Kidney (tissue), 14 donors: ENCODE results near the gene THBS2. TPM values are rescaled to one million over a fixed set of nuclear protein-coding genes. Genes with fewer than 3 reads are reported as not detected.

Source experiments
- DNase-seq, 5 donors: peaks; one replicate each; pipeline ENCODE4 v3.0.0-alpha.2; 2013 to 2020
- FAIRE-seq: peaks from 2 replicates; lab custom pipeline; 2012; peaks lifted over from hg19 to GRCh38; lab: Jason Lieb, UNC
- H3K27ac ChIP-seq, 2 donors: one replicate each; pipeline ENCODE4 v1.7.0; 2013; ENCODE audit warnings: low read depth in 2 of 2, low read length in 2 of 2, inconsistent platforms in 1 of 2
- H3K27me3 ChIP-seq: one replicate; pipeline ENCODE4 v1.7.1; 2013; ENCODE audit warnings: low read length, inconsistent platforms; ENCODE audit not compliant: control insufficient read depth, insufficient read depth
- H3K36me3 ChIP-seq, 3 donors: one replicate each; pipeline versions ENCODE4 v1.7.0 to v1.7.1; 2013; ENCODE audit warnings: low read length in 3 of 3, control low read depth in 1 of 3, inconsistent platforms in 1 of 3; ENCODE audit not compliant: insufficient read depth in 3 of 3, control insufficient read depth in 2 of 3
- H3K4me1 ChIP-seq, 3 donors: one replicate each; pipeline versions ENCODE4 v1.7.0 to v1.7.1; 2013; ENCODE audit warnings: low read length in 3 of 3, inconsistent platforms in 1 of 3, low read depth in 1 of 3; ENCODE audit not compliant: control insufficient read depth in 2 of 3, insufficient read depth in 2 of 3
- H3K4me3 ChIP-seq, 3 donors: one replicate each; pipeline versions ENCODE4 v1.7.0 to v1.8.1; 2013; ENCODE audit warnings: low read length in 3 of 3, control low read depth in 1 of 3, inconsistent platforms in 1 of 3
- H3K9ac ChIP-seq, 3 donors: one replicate each; pipeline versions ENCODE4 v1.7.0 to v1.7.1; 2013; ENCODE audit warnings: low read length in 3 of 3, control low read depth in 1 of 3, inconsistent platforms in 1 of 3
- H3K9me3 ChIP-seq, 3 donors: one replicate each; pipeline versions ENCODE4 v1.7.0 to v1.7.1; 2013; ENCODE audit warnings: low read length in 3 of 3, control low read depth in 1 of 3, inconsistent platforms in 1 of 3; ENCODE audit not compliant: control insufficient read depth in 2 of 3, insufficient read depth in 1 of 3
- CTCF ChIP-seq: IDR thresholded peaks from 3 replicates; pipeline ENCODE4 v1.5.1; 2012; ENCODE audit warnings: mild to moderate bottlenecking, moderate library complexity, borderline replicate concordance; ENCODE audit not compliant: insufficient read depth; ENCODE audit errors: extremely low read depth
- intact Hi-C: fragments of 100-400 bp; cut with DNase I; formaldehyde crosslinking; loops from one replicate; pipeline ENCODE4 v1.11.1; 2022
- polyA plus RNA-seq: library from polyadenylated mRNA; stranded (reverse); fragments of 350-450 nt; fragmentation: Illumina TruSeq; extraction: RNeasy Lipid Tissue Mini Kit (QIAGEN cat#74804); gene quantifications from one replicate; pipeline ENCODE4 v1.2.3, GENCODE V29; 2014; ENCODE audit warnings: low read depth, low replicate concordance; ENCODE audit not compliant: insufficient read depth
- total RNA-seq: library from RNA; stranded (reverse); fragmentation: NEBNext Ultra II Directional; extraction: Animal tissue kit (Norgen Biotek cat#: 25700); gene quantifications from one replicate; pipeline ENCODE4 v1.2.1, GENCODE V29; 2021
- donor health status: control.
- donor health status: control.
- donor health status: control.
- donor health status: control.
- donor health status: control.
- donor health status: DM: yes; HTN: yes; CAD: no.
- donor health status: Normal renal cell carcinoma (clear cell type).

THBS2 gene
- total and polyA plus RNA-seq, 2 donors from 2014 or later: 2.7 to 33.4 TPM

GRCh38 chr6:169231790-169232506 is 21.7 kb downstream of the THBS2 start:
- no peaks in the 10 kb centered on the region for H3K4me1 ChIP-seq
- intact Hi-C loops: no loop called here
- no peak overlapping the region for H3K4me3 ChIP-seq
- H3K36me3 ChIP-seq: peaks cover 0 to 2% (median 0%) of the 10 kb centered on the region in 3 donors
- DNase-seq (peak in 2 of 5 donors; percentile 27 to 50), FAIRE-seq (no peak)
- H3K9me3 ChIP-seq: peaks cover 0 to 1% (median 0%) of the 10 kb centered on the region in 3 donors
- H3K27me3 ChIP-seq: no peaks in the 10 kb centered on the region
- no peak overlapping the region for H3K9ac ChIP-seq
- TF ChIP-seq CTCF: no peak
- no peak overlapping the region for H3K27ac ChIP-seq

- no peak for TF ChIP-seq CTCF
- Histone ChIP-seq H3K9ac (no peak overlapping the region), H3K36me3 (peaks cover 0 to 2% (median 0%) of the 10 kb centered on the region in 3 donors), H3K4me3 (no peak overlapping the region), H3K4me1 (no peaks in the 10 kb centered on the region), H3K27ac (no peak overlapping the region), H3K27me3 (no peaks in the 10 kb centered on the region), H3K9me3 (peaks cover 0 to 1% (median 0%) of the 10 kb centered on the region in 3 donors)
- DNase-seq (no peak), FAIRE-seq (no peak)
- intact Hi-C loops: no loop called here
Observed at GRCh38 chr6:169230946-169231789, 22.5 kb downstream of the THBS2 start.

GRCh38 chr6:169230322-169230665 is 23.4 kb downstream of the THBS2 start:
- FAIRE-seq (no peak), DNase-seq (peak in 1 of 5 donors; percentile 11)
- H3K27me3 ChIP-seq: no peaks in the 10 kb centered on the region
- H3K4me3 ChIP-seq: no peak overlapping the region
- peaks cover 0 to 1% (median 0%) of the 10 kb centered on the region in 3 donors for H3K9me3 ChIP-seq
- no peaks in the 10 kb centered on the region for H3K4me1 ChIP-seq
- no peak overlapping the region for H3K27ac ChIP-seq
- intact Hi-C loops: no loop called here
- no peak for TF ChIP-seq CTCF
- peaks cover 0 to 2% (median 0%) of the 10 kb centered on the region in 3 donors for H3K36me3 ChIP-seq
- no peak overlapping the region for H3K9ac ChIP-seq
